GM21619 (cell line): Measurements from ENCODE around the gene REEP2.
"Not testable (repeated sequence)": the region's sequence is repeated elsewhere in the genome, so short reads cannot be mapped to it uniquely, and the experiment has no call there.

Experiments used
- ATAC-seq: cut with Tn5 transposase; IDR thresholded peaks from one replicate; pipeline ENCODE4 v1.9.1; 2021; ENCODE audit not compliant: unreplicated experiment

Gene REEP2

DNA sequence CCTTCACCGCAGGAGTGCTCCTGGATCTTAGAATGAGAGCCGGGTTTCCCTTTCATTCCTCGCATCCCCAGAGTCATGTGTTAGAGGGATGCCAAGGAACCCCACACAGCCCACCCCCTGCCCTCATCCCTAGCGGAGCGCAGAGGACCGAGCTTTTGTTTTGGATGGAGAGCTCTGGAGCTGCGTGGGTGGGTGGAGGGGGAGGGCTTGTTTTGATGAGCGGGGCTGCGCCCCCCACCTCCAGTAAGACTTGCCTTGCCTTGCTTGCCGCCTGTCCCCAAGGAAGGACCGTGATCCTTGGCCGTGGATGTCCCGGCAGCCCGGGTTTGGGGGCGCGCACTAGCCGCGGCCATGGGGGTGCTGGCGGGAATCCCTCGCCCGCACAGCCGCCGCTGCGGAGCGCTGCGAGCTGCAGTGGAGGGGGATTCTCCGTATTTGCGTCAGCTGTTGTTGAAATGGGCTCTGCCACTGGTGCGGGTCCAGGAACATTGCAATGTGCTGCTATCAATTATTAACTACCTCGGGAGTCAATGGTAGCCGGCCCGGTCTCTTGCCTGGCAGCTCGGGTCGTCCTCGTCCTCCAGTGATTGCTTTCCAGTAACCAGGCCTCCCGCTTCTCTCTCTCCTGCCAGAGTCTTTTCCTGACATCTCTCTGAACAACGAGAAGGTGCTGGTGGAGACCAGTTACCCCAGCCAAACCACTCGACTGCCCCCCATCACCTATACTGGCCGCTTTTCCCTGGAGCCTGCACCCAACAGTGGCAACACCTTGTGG lies 27.5 kb downstream of the REEP2 start:
- ATAC-seq = no peak

DNA sequence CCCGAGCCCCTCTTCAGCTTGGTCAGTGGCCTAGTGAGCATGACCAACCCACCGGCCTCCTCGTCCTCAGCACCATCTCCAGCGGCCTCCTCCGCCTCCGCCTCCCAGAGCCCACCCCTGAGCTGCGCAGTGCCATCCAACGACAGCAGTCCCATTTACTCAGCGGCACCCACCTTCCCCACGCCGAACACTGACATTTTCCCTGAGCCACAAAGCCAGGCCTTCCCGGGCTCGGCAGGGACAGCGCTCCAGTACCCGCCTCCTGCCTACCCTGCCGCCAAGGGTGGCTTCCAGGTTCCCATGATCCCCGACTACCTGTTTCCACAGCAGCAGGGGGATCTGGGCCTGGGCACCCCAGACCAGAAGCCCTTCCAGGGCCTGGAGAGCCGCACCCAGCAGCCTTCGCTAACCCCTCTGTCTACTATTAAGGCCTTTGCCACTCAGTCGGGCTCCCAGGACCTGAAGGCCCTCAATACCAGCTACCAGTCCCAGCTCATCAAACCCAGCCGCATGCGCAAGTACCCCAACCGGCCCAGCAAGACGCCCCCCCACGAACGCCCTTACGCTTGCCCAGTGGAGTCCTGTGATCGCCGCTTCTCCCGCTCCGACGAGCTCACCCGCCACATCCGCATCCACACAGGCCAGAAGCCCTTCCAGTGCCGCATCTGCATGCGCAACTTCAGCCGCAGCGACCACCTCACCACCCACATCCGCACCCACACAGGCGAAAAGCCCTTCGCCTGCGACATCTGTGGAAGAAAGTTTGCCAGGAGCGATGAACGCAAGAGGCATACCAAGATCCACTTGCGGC lies 28.2 kb downstream of the REEP2 start:
- ATAC-seq = no peak

DNA sequence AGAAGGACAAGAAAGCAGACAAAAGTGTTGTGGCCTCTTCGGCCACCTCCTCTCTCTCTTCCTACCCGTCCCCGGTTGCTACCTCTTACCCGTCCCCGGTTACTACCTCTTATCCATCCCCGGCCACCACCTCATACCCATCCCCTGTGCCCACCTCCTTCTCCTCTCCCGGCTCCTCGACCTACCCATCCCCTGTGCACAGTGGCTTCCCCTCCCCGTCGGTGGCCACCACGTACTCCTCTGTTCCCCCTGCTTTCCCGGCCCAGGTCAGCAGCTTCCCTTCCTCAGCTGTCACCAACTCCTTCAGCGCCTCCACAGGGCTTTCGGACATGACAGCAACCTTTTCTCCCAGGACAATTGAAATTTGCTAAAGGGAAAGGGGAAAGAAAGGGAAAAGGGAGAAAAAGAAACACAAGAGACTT lies 28.9 kb downstream of the REEP2 start:
- no peak for ATAC-seq

DNA sequence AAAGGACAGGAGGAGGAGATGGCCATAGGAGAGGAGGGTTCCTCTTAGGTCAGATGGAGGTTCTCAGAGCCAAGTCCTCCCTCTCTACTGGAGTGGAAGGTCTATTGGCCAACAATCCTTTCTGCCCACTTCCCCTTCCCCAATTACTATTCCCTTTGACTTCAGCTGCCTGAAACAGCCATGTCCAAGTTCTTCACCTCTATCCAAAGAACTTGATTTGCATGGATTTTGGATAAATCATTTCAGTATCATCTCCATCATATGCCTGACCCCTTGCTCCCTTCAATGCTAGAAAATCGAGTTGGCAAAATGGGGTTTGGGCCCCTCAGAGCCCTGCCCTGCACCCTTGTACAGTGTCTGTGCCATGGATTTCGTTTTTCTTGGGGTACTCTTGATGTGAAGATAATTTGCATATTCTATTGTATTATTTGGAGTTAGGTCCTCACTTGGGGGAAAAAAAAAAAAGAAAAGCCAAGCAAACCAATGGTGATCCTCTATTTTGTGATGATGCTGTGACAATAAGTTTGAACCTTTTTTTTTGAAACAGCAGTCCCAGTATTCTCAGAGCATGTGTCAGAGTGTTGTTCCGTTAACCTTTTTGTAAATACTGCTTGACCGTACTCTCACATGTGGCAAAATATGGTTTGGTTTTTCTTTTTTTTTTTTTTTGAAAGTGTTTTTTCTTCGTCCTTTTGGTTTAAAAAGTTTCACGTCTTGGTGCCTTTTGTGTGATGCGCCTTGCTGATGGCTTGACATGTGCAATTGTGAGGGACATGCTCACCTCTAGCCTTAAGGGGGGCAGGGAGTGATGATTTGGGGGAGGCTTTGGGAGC lies 29.5 kb downstream of the REEP2 start:
- no peak for ATAC-seq

DNA sequence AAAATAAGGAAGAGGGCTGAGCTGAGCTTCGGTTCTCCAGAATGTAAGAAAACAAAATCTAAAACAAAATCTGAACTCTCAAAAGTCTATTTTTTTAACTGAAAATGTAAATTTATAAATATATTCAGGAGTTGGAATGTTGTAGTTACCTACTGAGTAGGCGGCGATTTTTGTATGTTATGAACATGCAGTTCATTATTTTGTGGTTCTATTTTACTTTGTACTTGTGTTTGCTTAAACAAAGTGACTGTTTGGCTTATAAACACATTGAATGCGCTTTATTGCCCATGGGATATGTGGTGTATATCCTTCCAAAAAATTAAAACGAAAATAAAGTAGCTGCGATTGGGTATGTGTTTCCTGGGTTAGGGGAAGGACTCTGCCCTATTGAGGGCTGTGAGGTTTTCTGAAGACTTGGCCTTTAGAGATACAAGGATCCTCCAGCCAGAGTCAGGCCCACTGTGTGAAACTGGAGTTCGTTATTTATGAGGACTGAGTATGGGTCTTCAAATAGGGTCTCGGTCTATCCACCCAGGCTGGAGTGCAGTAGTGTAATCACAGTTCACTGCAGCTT lies 30.2 kb downstream of the REEP2 start:
- ATAC-seq = no peak

DNA sequence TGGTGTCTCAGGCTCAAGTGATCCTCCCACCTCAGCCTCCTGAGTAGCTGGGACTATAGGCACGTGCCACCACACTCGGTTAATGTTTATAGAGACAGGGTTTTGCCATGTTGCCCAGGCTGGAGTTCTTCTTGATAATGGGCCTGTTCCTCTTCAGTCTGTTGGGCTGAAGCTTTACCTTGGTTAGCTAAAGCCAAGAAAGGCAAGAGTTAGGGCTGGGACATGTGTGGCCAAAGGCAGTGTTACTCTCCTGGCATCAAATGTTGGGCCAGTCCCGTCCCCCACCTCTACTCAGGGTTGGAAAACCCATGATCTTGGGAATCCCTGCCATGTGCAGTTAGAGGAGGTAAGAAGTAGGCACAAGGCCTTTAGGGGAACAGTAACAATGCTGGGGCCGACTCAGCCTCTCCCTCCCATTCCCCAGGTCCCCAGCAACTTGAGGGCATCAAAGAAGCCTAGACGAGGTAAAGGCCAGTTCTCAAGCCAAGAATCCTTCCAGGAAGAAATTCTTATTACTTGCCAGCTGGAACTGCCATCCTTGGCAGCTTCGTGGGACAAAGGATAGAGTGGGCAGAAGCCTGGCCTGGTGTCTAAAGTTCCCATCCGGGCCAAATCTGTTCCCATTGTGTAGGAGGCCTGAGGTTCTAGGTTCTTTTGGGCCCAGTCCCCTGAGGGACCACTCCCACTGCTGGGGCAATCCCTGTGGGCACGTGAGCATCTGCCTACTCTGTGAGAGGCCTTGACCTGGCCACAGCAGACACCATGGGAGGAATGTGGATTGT lies 30.9 kb downstream of the REEP2 start:
- no peak for ATAC-seq

DNA sequence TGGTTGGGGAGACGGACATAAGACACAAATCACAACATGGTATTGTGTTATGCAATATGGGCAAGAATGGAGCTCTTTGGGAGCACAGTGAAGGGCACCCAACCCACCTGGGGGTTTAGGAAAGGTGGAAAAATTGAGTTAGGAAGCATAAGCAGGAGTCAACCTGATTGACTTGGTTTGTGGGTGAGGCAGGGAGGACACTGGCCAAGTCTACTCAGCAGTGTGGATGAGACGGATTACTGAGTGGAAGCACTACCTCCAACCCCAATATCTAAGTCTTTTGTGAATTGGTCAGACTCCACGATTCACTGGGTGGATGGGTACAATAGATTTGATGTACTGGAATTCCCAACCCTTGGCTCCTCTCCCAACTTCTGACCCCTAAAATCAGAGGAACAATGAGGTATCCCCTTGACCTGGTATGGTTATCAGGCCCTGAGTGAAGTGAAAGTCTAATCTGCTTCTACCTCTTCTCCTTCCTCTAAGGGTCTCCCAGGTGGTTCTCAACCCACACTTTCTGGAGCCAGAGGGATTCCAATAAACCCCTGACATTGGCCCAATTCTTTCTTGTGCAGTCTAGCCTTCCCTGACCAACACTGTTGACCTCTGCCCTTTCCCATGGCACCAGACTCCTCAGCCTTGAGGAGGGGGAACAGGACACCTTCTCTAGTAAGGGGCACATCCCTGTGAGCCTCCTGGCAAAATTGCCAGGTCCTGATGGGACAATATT lies 31.6 kb downstream of the REEP2 start:
- ATAC-seq = no peak

DNA sequence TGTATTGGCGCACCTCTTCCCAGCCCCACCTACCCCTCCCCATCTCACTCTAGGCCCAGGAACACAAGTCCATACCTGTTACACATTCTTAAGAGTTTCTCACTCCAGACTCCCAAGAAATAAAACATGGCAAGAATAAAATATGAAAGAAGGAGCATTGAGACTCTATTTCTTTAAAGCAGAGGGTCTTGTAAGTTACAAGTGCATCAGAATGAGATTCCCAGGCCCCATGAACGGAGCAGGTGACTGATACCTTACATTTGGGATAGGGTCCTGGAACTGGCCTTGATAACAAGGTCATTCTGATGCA lies 32.1 kb downstream of the REEP2 start:
- no peak for ATAC-seq

- no peak for ATAC-seq
These were observed 33.5 kb downstream of the REEP2 start for GRCh38 chr5:138472353-138472752.

DNA sequence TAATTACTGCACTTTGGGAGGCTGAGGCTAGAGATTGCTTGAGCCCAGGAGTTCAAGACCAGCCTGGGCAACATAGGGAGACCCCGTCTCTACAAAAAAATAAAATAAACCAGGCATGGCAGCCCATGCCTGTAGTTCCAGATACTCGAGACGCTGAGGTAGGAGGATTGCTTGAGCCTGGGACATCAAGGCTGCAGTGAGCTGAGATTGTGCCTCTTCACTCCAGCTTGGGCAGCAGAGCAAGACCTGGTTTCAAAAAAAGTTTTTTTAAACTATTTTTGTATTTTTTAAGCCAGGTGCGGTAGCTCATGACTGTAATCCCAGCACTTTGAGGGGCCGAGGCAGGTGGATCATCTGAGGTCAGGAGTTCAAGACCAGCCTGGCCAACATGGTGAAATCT lies 34.3 kb downstream of the REEP2 start:
- ATAC-seq = not testable (repeated sequence)

GRCh38 chr5:138476918-138477317 lies 38.1 kb downstream of the REEP2 start:
- no peak for ATAC-seq

DNA sequence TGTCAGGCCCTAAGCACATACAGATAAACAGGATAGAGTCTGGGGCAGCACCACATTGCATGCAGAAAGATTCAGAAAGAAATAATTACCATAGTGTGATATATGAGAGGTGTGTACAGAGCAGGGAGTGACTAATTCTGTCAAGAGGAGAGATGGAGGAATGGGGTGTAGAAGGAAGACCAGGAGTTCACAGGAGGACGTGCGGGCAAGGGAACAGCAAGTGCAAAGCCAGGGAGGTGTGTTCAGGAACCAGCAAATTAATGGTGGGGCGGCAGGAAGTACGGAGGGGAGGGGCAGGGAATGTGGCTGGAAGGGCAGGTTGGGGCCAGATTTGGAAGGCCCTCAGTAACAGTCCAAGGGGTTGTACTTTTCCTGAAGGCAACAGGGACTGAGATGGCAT lies 43.8 kb downstream of the REEP2 start:
- ATAC-seq = no peak

GRCh38 chr5:138488481-138488945 lies 49.7 kb downstream of the REEP2 start:
- no peak for ATAC-seq

- no peak for ATAC-seq
These were observed 50.8 kb downstream of the REEP2 start for GRCh38 chr5:138489683-138490061.

DNA sequence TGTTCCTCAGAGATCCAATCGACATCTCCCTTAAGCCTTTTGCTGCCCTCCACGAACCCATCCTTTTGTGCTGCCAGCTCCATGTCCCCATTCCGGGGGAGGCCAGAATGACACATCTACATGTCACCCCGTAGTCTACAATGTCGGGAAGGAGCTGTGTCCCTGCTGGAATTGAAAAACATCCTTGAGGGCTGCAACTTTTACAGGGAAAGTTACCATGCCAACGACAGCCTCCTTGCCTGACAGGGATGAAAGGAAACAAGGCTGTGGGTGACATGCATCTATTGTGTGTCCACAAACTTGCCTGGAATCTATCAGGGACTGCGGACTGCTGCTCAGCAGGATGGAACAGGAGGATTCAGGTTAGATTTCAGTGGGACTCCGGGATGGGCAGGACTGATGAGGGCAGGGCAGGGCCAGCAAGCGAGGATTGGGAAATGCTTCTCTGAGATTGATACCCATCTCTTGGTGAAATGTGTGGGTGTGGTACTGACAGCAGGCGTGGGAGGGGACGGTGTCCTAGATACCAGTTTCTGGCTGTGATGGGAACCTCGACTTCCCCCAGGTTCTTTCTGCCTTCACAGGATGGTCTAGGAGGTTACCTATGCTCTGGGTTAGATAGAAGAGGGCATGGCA lies 51.9 kb downstream of the REEP2 start:
- no peak for ATAC-seq

DNA sequence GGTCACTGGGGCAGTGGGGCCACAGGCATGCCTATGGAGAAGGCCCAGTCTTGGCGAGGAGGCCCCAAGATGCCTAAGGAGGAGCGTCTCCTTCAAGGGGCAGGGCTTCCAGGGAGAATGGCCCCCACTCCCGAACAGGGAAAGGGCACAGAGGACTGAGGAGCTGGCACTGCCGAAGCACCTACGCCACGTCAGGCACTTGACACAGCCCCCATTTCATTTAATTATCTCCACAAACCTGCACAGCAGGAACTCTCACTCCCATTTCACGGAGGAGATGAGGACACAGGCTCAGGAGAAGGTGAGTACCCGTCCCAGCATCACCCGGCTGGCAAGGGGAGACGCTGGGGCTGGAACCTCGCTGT lies 52.4 kb downstream of the REEP2 start:
- ATAC-seq = no peak

- ATAC-seq = peak; percentile 99
These were observed 53.1 kb downstream of the REEP2 start for GRCh38 chr5:138491669-138492559.

DNA sequence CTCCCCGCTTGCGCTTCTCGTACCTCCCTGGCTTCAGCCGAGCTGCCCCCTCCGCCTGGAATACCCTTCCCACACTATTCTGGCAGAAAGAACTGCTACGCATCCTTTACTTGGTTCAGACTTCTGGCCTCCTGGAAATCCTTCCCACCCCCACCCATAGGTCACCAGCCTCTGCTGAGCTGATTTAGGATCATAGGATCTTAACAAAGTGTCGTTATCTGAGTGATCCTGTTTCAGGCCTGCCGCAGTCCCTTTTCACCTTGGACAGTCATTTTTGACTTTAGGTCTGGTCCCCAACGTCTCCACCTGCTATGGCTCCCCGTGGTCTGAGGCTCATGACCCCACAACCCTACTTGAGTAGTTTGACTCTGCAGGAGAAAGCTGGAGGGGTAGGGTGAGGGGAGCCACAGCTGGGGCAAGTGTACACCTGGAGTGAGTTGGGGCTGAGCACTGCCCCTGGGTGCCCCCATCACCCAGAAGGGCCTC lies 53.7 kb downstream of the REEP2 start:
- ATAC-seq = no peak
